B cell (primary cell): ENCODE results near the gene FNDC5. TPM values are rescaled to one million over a fixed set of nuclear protein-coding genes. Genes with fewer than 3 reads are reported as not detected.

Experiments used
- ATAC-seq: fragments of 200-7000 bp; cut with Tn5 transposase; one replicate; pipeline ENCODE4 v1.10.0; 2021; ENCODE audit warnings: low read depth, mild to moderate bottlenecking, moderate number of reproducible peaks, moderate library complexity
- CTCF ChIA-PET: fragments of 350-600 bp; sonication (Branson Sonifier 250); formaldehyde crosslinking; loops from one replicate; lab custom pipeline; 2021; ENCODE audit warnings: antibody characterized with exemption, inconsistent platforms; lab: Charles Lee
- POLR2A ChIA-PET: fragments of 350-600 bp; sonication (Branson Sonifier 250); formaldehyde crosslinking; loops from one replicate; lab custom pipeline; 2021; ENCODE audit warnings: antibody characterized with exemption; lab: Charles Lee
- DNase-seq: peaks from one replicate; pipeline ENCODE4 v3.0.0; 2013
- H2AFZ ChIP-seq: 2 replicates; pipeline ENCODE4 v1.6.1; 2012; ENCODE audit warnings: mild to moderate bottlenecking, low read depth, low read length; ENCODE audit not compliant: insufficient read depth, poor library complexity, severe bottlenecking
- H3K27ac ChIP-seq, 2 donors: 1 replicate in 1 of 2; 2 replicates in 1 of 2; pipeline ENCODE4 v1.5.1; 2012 to 2013; ENCODE audit warnings: low read length in 2 of 2, mild to moderate bottlenecking in 2 of 2, moderate library complexity in 1 of 2
- H3K27me3 ChIP-seq, 4 experiments: fragments of 200-600 bp in 1 of 4; sonication (generic) in 1 of 4; replicated peaks in 1 of 4; 1 replicate in 2 of 4; 2 replicates in 2 of 4; pipeline versions ENCODE4 v1.6.1 to v1.7.0; 2013 to 2016; ENCODE audit warnings: low read length in 3 of 4, mild to moderate bottlenecking in 2 of 4, mixed read lengths in 1 of 4, moderate library complexity in 1 of 4; ENCODE audit not compliant: insufficient read depth in 4 of 4, control insufficient read depth in 3 of 4; ENCODE audit errors: control extremely low read depth in 1 of 4
- H3K36me3 ChIP-seq, 2 experiments: replicated peaks in 1 of 2; 1 replicate in 1 of 2; 2 replicates in 1 of 2; pipeline versions ENCODE4 v1.6.1 to v1.7.1; 2013; ENCODE audit warnings: low read length in 1 of 2; ENCODE audit not compliant: insufficient read depth in 2 of 2, control insufficient read depth in 1 of 2; ENCODE audit errors: control extremely low read depth in 1 of 2, extremely low read depth in 1 of 2
- H3K4me1 ChIP-seq, 2 donors: fragments of 200-600 bp in 1 of 2; sonication (generic) in 1 of 2; 1 replicate in 1 of 2; 2 replicates in 1 of 2; pipeline versions ENCODE4 v1.5.1 to v1.6.1; 2013 to 2017; ENCODE audit warnings: low read length in 2 of 2; ENCODE audit not compliant: control insufficient read depth in 2 of 2, insufficient read depth in 2 of 2
- H3K4me2 ChIP-seq: replicated peaks from 2 replicates; pipeline ENCODE3; 2012; ENCODE audit warnings: mild to moderate bottlenecking, low read depth, low read length; ENCODE audit not compliant: poor library complexity, severe bottlenecking
- H3K4me3 ChIP-seq, 5 experiments: fragments of 200-600 bp in 1 of 5; sonication (generic) in 1 of 5; 1 replicate in 3 of 5; 2 replicates in 2 of 5; pipeline versions ENCODE4 v1.5.1 to v1.7.0; 2011 to 2016; ENCODE audit warnings: low read length in 4 of 5, mild to moderate bottlenecking in 4 of 5, low read depth in 2 of 5, control low read depth in 1 of 5, moderate library complexity in 1 of 5; ENCODE audit not compliant: insufficient read depth in 1 of 5; ENCODE audit errors: control extremely low read depth in 1 of 5, extremely low read depth in 1 of 5
- H3K79me2 ChIP-seq: fragments of 200-600 bp; sonication (generic); one replicate; pipeline ENCODE4 v1.6.0; 2016; ENCODE audit warnings: low read length; ENCODE audit not compliant: control insufficient read depth, insufficient read depth
- H3K9ac ChIP-seq: fragments of 200-600 bp; sonication (generic); 2 replicates; pipeline ENCODE4 v1.6.1; 2017; ENCODE audit warnings: mild to moderate bottlenecking, low read length, moderate library complexity
- H3K9me3 ChIP-seq, 3 donors: one replicate each; pipeline versions ENCODE4 v1.6.1 to v1.7.1; 2013; ENCODE audit warnings: low read length in 2 of 3; ENCODE audit not compliant: control insufficient read depth in 2 of 3, insufficient read depth in 1 of 3; ENCODE audit errors: control extremely low read depth in 1 of 3
- H4K20me1 ChIP-seq: 2 replicates; pipeline ENCODE4 v1.6.0; 2012; ENCODE audit warnings: mild to moderate bottlenecking, low read length; ENCODE audit not compliant: insufficient read depth, control insufficient read depth, poor library complexity, severe bottlenecking
- H3K27ac Mint-ChIP-seq: one replicate; pipeline ENCODE4 v1.8.0; 2021; ENCODE audit warnings: mixed read lengths
- H3K27me3 Mint-ChIP-seq: one replicate; pipeline ENCODE4 v1.8.0; 2021; ENCODE audit warnings: mixed read lengths
- H3K4me1 Mint-ChIP-seq: one replicate; pipeline ENCODE4 v1.8.0; 2021; ENCODE audit warnings: mixed read lengths
- H3K4me3 Mint-ChIP-seq: one replicate; pipeline ENCODE4 v1.8.0; 2021; ENCODE audit warnings: mixed read lengths
- H3K9me3 Mint-ChIP-seq: one replicate; pipeline ENCODE4 v1.8.0; 2022; ENCODE audit warnings: mixed read lengths; ENCODE audit not compliant: insufficient read depth
- CTCF ChIP-seq: fragments of 200-600 bp; IDR thresholded peaks from one replicate; pipeline ENCODE4 v1.8.0; 2022; ENCODE audit warnings: antibody characterized with exemption, mild to moderate bottlenecking
- EZH2 ChIP-seq: IDR thresholded peaks from 2 replicates; pipeline ENCODE4 v1.6.1; 2012; ENCODE audit warnings: borderline replicate concordance, low read depth, mild to moderate bottlenecking, moderate library complexity, low read length; ENCODE audit not compliant: insufficient read depth, poor library complexity, severe bottlenecking
- WGBS: methylation state at CpG from one replicate; pipeline ENCODE4 v1.1.5; 2013; ENCODE audit warnings: missing lambda C conversion rate; ENCODE audit not compliant: insufficient coverage; 5-methylcytosine and 5-hydroxymethylcytosine counted together
- intact Hi-C: fragments of 100-400 bp; cut with micrococcal nuclease; formaldehyde crosslinking; loops from one replicate; pipeline ENCODE4 v1.10.0; 2022
- polyA plus RNA-seq: library from polyadenylated mRNA; depleted of rRNA; stranded (reverse); fragments of >200 nt; gene quantifications from 2 replicates; pipeline ENCODE4 v1.2.3, GENCODE V29; 2012
- total RNA-seq, 2 donors: library from RNA; stranded (reverse); fragments of 120-200 nt in 1 of 2; gene quantifications; 1 replicate in 1 of 2; 2 replicates in 1 of 2; pipeline versions ENCODE4 v1.2.3 to v1.2.4, GENCODE V29; 2013 to 2022

Gene FNDC5
- total and polyA plus RNA-seq, 2 donors (not counting 1 experiment from before 2014, with no cell fraction given): 0.76 to 2.1 TPM

- Histone ChIP-seq H3K4me2 (no peak overlapping the region), H3K4me1 (no peaks in the 10 kb centered on the region), H4K20me1 (no peaks in the 10 kb centered on the region), H3K9ac (no peak overlapping the region), H3K36me3 (no peaks in the 10 kb centered on the region), H3K27ac (no peak overlapping the region), H3K9me3 (peaks cover 0 to 1% (median 0%) of the 10 kb centered on the region in 3 donors), H3K4me3 (no peak overlapping the region), H2AFZ (no peak overlapping the region), H3K27me3 (peaks cover 0 to 9% (median 2%) of the 10 kb centered on the region in 4 experiments), H3K79me2 (no peaks in the 10 kb centered on the region)
- Mint-ChIP-seq H3K27me3 (peaks cover 20% of the 10 kb centered on the region), H3K4me3 (no peak overlapping the region), H3K27ac (no peak overlapping the region), H3K9me3 (no peaks in the 10 kb centered on the region), H3K4me1 (no peaks in the 10 kb centered on the region)
- WGBS: no CpG with 5 or more reads among the region's 5 CpGs
- ATAC-seq: no peak
- intact Hi-C loops: no loop called here
- DNase-seq: no peak
- POLR2A ChIA-PET: no interaction called here
- CTCF ChIA-PET: no interaction called here
- TF ChIP-seq EZH2 (no peak), CTCF (no peak)
Observed at GRCh38 chr1:32910319-32910718, 39.6 kb upstream of the FNDC5 start.

GRCh38 chr1:32907435-32907834 is 36.7 kb upstream of the FNDC5 start:
- H3K79me2 ChIP-seq: no peaks in the 10 kb centered on the region
- no peak overlapping the region for H3K4me3 ChIP-seq
- H3K9me3 ChIP-seq: peaks cover 0 to 1% (median 0%) of the 10 kb centered on the region in 3 donors
- H3K9ac ChIP-seq: no peak overlapping the region
- ChIA-PET POLR2A (interaction anchor here (0.7 kb wide), 1 partner anchor 13 kb away, joined by 4 read pairs; no protein-coding TSS in a partner anchor), CTCF (interaction anchor here (1.8 kb wide), 1 partner anchor 9 kb away, joined by 7 read pairs; no protein-coding TSS in a partner anchor)
- no peaks in the 10 kb centered on the region for H3K4me1 Mint-ChIP-seq
- ATAC-seq: no peak
- H3K27ac ChIP-seq: no peak overlapping the region
- no peak for TF ChIP-seq CTCF
- TF ChIP-seq EZH2: no peak
- H3K4me3 Mint-ChIP-seq: no peak overlapping the region
- peaks cover 24% of the 10 kb centered on the region for H3K27me3 Mint-ChIP-seq
- intact Hi-C loops: no loop called here
- WGBS: 43% methylated on average over 4 of the region's 4 CpGs
- no peaks in the 10 kb centered on the region for H4K20me1 ChIP-seq
- no peak overlapping the region for H2AFZ ChIP-seq
- H3K4me1 ChIP-seq: no peaks in the 10 kb centered on the region
- no peak overlapping the region for H3K27ac Mint-ChIP-seq
- no peaks in the 10 kb centered on the region for H3K36me3 ChIP-seq
- H3K4me2 ChIP-seq: no peak overlapping the region
- H3K27me3 ChIP-seq: peaks cover 0 to 8% (median 3%) of the 10 kb centered on the region in 4 experiments
- H3K9me3 Mint-ChIP-seq: no peaks in the 10 kb centered on the region
- no peak for DNase-seq
